Stimulated activated CD8-positive, alpha-beta memory T cell treated with anti-CD3 and anti-CD28 coated beads, Interleukin-15, amount 100 ng/mL, for 48 hours (primary cell): ENCODE measurements around the gene ATP5F1D.

Experiments
- DNase-seq, 2 donors: peaks; one replicate each; pipeline ENCODE4 v3.0.0-alpha.2; 2020; ENCODE audit warnings: low read depth in 2 of 2

ATP5F1D gene

DNA sequence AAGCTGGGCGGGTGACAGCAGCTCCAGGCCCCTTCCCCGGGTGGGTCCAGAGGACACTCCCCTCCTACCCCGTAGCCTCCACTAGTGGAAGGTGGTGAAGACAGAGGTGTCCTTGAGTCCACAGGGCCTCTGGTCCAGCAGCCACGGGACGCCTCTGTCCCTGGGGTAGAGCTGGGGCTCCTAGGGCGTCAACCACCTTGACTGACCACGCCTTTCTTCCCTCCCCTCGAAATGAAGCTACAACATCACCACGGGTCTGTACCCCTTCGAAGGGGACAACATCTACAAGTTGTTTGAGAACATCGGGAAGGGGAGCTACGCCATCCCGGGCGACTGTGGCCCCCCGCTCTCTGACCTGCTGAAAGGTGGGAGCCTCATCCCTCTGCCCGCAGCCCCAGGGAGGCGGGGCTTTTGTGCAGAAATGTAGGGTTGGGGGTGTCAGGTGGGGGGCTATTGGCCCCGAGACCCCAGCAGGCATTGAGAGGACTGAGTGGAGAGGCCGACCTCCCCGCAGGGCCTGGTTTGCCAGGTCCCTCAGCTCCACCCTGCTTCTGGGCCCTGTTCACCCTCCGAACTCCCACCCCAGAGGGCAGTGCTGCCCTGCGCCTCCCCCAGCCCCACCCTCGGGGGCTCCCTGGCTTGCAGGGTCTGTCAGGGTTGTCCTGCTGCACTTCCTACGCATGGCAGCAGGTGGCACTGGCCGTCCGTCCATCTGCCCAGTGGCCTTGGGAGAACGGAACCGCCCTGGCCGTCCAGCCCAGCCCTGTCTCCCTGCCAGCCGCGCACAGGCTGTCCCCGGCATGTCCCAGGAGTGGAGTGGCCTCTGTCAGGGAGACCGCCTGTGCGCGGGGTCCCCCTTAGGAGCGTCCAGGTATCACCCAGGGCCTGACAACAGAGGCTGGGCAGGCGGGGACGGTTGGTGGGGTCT is 20.3 kb upstream of the ATP5F1D start:
- DNase-seq, result no peak

DNA sequence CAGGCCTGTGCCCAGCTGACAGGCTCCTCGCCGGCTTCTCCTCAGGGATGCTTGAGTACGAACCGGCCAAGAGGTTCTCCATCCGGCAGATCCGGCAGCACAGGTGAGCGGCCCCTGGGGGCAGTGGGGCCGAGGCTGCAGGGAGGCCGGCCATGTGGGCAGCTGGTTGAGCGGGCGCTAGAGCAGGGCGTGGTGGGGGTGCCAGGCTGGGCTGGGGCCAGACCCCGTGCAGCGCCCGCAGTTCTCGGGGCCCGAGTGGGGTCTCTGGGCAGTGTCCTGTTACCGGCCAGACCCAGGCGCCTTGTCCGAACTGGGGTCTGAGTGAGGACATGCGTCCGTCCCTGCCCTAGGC is 19.7 kb upstream of the ATP5F1D start:
- no peak for DNase-seq

DNA sequence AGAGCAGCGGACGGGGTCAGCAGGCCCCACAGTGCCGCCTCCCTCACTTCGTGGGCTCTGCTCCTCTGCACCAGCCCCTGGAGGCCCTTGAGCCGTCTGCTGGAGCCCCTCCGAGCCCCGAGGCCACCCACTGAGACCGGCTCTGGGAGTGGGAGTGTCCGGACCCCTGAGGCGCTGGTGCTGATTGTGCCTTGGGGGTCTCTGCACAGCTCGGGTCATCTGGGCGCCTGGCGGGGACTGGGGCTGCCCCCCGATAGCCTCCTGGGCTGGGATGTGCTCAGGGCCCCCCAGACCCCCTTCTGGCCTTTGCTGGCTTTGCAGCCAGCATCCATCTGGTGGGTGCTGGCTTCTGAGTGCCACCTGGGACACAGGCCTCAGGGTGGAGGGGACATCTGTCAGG is 19.2 kb upstream of the ATP5F1D start:
- DNase-seq, result no peak

DNA sequence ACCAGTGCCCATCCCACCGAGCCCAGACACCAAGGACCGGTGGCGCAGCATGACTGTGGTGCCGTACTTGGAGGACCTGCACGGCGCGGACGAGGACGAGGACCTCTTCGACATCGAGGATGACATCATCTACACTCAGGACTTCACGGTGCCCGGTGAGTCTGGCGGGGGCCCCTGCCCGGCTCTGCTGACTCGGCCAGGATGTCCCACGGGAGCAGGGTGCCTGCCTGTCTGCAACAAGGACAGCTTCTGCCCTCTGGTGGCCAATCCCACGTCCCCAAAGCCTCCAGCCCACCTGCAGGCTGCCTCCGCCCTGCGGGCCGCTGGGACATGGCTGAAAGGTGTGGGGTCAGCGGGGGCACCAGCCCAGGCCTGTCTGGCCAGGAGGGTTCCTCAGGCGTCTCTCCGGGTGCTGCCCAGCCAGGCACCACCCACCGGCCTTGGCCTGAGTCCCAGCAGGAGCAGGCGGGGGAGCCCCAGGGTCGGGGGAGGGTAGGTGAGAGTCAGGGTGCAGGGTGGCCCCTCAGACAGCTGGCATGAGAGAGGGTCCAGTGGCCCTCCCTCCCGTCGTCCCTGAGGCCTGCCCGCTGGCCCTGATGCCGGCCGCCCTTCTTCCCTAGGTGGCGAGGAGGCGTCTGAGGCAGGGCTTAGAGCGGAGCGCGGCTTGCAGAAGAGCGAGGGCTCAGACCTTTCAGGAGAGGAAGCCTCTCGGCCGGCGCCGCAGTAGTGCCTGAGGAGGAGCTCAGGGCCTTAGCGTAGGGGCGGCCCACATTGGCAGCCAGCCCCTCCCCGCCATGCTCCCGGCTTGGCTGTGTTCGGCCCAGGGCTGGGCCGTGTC is 18.3 kb upstream of the ATP5F1D start:
- no peak for DNase-seq

DNA sequence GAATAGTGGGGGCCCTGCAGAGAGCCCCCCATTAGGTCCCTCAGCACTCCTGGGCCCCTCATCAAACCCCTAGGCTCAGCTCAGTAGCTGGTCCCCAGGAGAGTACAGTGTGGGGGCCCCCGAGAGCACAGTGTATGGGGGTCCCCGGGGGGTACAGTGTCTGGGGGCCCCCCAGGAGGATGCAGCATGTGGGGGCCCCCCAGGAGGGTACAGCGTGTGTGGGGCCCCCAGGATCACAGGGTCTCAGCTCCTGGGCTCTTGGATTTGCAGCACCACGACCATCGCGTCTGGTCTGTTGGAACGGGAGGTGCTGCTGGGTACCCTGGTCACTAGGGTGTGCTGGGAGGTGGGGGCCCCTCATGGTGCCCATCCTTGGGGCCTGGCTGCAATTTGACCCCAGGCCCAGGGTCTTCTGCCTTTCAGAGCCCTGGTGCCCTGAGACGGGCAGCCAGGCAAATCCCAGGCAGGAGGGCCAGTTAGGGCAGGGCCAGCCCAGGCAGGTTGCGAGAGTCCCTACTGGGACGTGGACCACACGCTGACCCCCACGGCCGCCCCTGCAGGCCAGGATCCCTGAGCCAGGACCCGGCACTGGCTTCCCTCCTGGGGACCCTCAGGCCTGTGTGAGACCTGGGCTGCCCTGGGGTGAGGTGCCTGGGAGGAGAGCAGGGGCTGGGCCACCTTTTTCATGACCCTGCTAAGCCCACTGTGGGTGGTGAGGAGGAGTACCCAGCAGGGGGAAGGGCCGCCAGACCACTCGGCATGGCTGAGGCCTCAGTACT is 17.3 kb upstream of the ATP5F1D start:
- DNase-seq, result no peak

DNA sequence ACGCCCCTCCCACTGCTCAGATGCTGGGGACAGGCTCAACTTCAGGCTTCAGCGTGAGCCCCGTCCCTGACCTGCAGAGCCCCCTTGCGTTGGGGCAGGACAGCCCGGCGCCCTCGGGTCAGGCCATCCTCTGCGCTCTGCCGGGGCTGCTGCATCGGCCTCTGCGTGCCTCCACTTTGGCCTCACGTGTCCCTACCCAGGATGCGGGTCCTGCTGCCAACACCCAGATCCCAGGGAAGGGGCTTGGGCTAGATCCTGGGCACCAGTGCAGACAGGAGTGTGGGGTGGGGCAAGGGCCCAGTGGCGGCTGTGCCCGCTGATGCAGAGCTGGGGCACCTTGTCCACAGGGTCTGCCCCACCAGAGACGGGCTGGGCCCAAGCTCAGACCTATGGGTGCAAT is 16.7 kb upstream of the ATP5F1D start:
- no peak for DNase-seq

DNA sequence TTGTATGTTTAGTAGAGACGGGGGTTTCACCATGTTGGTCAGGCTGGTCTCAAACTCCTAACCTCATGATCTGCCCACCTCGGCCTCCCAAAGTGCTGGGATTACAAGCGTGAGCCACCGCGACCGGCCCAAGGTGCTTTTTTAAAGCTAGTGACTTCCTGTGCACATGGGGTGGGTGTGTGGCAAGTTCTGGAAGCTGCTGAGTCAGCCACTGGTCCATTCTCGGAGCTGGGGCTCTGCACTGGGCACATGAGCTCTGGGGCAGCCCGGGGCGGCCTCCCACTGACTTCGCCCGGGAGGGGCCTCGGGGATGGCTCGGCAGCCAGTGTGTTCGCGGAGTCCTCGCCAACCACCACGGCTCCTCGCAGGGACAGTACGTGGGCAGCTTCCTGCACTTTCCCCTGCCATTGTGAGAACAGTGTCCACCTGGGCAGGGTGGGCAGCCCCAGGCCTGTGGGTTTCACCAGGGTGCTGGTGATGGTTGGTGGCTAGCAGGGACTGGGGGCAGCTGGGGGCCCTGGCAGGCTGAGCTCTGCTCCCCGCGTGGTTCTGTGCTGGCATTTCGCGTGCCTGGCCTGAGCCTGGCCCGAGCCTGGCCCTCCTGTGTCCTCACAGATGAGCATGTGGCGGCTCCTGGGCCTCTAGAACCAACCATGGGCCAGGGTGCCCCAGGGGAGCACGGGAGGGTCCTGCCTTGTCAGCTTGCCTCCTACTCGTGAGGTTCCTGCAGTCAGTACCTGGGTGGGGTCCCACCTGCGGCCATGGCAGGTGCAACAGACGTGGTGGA is 15.9 kb upstream of the ATP5F1D start:
- DNase-seq, result no peak

DNA sequence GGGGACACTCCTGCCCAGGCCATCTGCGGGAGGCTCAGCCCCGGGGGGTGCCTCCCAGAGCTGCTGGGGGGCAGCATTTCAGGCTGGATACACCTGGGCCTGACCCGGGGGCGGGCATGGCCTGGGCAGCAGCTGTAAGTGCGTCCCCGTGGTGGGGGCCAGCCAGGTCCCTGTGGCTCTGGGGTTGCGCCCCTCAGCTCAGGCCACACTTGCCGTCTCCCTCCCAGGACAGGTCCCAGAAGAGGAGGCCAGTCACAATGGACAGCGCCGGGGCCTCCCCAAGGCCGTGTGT is 15.4 kb upstream of the ATP5F1D start:
- DNase-seq, result no peak

DNA sequence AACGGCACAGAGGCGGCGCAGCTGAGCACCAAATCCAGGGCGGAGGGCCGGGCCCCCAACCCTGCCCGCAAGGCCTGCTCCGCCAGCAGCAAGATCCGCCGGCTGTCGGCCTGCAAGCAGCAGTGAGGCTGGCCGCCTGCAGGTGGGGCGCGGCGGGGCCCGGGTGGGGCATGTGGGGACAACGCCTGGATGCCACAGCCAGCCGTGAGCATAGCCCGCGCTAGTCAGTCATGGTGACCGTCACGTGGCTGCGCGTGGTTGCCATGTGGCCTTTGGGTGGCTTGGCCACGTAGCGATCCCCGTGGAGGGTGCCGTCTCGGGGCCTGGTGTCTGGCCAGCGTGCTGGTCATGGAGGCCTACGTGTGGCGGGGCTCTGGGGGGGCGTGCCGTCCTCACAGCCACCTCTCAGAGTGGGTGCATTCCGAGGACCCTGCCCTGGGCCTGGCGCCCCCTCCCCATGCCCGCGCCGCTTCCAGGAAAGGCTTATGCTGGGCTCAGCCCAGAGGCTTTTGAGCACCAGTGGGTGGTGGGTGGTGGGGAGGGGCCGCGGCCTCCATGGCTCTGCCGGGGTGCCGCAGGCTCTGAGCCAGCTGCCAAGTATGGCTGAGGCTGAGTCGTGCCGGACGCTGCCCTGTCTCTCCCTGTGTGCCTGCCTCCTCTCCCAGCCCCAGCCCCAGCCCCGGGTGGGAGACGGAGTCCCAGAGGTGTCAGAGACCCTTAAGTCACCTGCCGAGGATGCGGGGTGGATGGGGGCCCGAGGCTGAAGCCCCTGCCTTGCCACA is 14.8 kb upstream of the ATP5F1D start:
- no peak for DNase-seq

DNA sequence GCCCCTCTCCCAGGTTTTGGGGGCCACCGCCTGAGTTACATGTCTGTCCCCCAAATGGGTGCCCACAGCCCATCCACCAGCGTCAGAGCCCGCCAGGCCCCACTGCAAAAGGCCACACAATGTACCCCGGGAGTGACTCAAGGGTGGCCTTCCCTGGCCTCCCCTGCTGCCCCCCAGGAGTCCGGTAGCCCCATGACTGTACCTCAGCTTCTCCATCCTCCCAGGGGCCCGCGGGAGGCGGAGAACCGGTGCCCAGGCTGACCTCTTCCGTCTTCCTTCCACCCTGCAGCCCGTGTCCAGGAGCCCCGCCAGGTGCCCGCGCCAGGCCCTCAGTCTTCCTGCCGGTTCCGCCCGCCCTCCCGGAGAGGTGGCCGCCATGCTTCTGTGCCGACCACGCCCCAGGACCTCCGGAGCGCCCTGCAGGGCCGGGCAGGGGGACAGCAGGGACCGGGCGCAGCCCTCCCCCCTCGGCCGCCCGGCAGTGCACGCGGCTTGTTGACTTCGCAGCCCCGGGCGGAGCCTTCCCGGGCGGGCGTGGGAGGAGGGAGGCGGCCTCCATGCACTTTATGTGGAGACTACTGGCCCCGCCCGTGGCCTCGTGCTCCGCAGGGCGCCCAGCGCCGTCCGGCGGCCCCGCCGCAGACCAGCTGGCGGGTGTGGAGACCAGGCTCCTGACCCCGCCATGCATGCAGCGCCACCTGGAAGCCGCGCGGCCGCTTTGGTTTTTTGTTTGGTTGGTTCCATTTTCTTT is 14.1 kb upstream of the ATP5F1D start:
- no peak for DNase-seq

DNA sequence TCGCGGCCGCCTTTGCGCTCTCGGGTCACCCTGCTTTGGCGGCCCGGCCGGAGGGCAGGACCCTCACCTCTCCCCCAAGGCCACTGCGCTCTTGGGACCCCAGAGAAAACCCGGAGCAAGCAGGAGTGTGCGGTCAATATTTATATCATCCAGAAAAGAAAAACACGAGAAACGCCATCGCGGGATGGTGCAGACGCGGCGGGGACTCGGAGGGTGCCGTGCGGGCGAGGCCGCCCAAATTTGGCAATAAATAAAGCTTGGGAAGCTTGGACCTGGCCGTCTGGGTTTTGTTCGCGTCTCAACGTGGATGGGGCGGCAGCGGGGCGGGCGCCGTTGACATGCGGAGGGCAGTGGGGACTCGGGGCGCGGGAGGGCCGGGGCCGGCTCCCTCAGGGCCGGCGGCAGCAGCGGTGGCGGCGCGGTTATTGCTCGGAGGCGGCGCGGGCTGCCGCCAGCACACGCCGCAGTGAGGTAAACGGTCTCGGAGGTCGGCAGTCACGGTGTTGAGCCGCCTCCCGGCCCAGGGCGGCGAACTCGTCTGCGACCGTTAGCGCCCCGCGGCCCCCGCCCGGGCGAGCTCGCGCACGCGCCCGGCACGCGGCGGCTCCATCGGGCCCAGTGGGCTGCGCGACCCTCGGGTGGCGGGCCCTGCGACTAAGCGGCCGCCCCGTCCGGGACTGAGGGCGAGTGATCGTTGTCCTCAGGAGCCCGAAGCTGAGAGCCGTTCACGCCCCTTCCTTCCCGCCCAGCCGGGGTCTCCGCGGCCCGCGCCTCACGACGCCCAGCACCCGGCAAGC is 13.2 kb upstream of the ATP5F1D start:
- no peak for DNase-seq

DNA sequence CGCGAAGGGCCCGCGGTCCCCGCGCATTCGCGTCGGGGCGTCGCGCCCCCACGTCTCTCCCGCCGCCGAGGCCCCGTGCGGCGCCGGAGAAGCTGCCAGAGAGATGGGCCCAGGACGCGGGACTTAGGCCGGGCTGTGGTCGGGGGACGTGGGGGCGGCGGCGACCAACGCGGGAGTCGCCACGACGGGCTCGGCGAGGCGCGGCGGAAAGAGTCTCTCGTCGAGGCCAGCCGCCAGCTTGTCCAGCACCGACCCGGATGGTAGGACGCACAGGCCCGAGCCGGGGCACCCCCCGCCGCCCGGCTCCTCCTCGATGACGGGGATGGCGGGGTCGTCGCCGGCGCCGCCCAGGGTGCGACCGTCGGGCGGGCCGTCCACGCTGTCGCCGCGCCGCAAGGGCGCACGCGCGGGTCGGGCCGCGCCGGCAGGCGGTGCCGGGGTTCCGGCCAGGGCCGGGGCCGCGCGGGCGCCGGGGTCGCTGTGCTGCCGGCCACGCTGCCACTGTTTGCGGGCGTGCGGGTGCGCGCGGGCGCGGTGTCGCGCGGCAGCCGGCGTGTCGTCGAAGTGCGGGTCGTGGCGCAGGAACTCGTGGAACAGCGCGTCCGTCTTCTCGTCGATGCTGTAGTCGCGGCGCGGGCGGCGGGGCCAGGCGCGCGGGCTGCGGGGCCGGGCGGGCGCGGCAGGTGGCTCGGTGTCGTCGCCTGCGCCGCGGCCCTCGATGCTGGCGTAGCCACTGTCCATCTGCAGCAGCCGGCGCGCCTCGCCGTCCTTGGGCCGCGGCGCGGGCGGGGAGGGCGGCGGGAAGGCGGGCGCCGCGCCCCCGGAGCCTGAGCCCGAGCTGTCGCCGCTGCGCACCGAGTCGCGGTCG is 12.3 kb upstream of the ATP5F1D start:
- DNase-seq, result no peak

DNA sequence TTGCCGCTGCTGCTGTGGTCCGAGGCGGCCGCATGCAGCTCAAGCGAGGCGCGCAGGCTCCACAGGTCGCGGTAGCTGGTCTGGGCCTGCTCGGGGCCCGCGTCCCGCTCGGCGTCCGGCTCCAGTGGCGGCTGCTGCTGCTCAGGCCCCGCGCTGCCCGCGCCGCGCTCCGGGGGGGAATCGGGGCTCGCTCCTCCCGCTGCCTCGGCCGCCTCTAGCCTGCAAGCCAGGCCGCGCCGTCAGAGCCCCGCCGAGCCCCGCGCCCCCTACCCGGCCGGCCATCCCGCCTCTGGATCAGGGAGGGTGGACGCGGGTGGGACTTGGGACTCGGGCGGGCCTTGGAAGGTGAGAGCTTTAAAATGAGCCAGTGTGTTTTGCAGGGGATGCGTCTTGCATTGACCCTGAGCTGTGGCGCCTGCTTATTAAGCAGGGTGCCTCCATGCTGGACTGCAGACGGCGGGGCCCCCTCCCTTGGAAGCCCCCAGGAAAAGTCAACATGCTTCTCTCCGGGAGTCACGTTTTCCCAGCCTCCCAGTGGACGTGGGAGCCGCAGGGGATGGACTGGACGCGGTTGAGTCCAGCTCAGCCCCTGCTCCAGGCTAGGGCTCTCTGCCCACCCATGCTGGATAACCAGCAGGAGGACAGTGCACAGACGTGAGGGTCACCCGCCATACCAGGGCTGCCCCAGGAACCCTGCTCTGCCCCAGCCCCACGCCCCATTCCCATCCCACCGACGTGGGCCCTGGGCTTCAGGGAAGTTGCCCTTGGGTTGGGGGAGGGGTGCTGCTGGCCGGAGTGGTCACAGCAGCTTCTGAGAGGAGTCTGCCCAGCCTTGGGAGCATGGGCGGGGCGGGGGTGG is 11.4 kb upstream of the ATP5F1D start:
- DNase-seq, result no peak

DNA sequence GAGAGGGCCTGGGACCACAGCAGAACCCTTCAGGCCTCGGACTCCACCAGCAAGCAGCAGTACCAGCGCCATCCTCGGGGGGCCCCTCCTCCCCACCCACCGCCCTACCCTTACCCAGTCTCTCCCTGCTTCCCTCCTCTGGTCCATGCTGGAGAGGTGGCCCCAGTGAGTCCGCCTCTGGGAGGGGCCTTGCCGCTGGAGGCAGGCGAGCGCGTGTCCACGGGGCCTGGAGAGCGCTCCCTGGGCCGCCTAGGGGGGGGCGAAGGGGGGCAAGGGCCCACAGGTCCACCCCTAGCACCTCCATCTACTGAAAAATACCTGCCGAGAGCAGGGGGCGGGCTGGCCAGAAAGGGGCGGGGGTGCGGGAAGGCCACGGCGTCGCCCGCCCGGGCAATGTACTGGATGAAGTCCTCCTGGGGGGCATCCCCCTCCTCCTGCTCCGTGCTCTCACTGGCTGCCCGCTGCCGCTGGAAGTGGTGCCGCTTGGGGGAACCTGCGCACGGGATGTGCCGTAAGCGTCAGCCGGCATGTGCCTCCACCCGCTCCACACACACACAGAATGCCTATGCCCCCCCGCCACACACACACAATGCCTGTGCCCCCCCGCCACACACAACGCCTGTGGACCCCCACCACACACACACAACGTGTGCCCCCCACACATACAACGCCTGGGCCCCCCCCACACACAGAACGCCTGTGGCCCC is 10.6 kb upstream of the ATP5F1D start:
- no peak for DNase-seq

DNA sequence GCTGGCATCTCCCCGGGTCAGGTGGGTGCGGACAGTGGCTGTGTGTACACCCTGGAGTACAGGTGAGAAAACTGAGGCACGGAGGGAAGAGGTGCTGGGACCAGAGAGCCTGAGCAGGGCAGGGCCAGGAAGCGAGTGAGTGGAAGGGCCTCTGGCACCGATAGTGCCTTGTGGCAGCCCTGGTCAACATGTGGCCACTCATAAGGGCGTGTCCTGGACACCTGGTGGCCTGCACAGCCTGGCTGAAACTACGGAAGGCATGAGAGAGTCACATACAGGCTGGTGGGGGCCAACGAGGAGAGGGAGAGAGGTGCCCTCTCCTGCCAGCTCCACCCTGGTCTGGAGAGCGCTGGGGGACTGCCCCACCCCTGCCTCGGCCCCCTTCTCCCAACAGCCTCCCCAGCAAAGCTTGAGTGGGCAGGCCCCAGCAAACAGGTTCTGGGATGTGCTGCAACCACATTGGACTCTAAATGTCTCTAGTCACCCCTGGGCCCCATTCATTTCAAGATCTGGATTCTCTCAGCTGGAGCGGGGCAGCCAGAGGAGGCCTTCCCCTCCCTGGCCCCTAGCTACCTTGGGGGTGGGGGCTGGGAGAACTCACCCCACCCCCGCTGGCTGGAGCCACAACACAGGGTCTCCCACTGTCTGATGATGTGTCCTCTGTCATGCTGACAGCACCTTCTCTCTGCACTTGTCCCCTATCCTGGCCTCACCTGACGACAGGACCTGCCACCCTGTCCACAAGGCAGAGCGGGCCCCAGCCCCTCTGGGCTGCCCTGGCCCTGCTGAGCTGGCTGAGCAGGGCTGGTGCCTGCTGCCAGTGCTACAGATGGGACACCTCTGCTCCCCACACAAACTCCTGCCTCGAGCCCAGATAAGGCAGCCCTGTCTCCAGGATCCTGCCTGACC is 9.6 kb upstream of the ATP5F1D start:
- DNase-seq, result no peak

DNA sequence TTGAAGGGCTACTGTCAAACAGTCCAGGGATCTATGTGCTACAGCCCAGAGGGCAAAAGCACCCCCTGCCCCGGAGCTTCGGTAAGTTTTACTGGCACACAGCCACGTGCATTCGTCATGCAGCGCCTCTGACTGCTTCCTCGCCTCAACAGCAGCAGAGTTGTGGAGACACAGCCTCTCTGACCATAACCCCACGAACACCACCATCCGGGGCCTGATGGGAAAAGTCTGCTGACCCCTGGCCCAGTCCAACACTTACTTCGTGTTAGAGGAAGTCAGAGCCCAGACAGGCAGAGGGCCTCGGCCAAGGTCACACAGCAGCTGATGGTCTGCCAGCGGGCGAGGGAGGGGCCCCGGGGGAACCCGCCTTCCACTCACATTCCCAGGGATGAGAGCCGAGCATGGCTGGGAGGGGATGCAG is 8.9 kb upstream of the ATP5F1D start:
- no peak for DNase-seq
